CD4-positive, alpha-beta T cell (primary cell): ENCODE results near the gene MAPK4. TPM values are rescaled to one million over a fixed set of nuclear protein-coding genes. Genes with fewer than 3 reads are reported as not detected.

Source experiments
- ATAC-seq: fragments of 200-7000 bp; cut with Tn5 transposase; one replicate; pipeline ENCODE4 v1.10.0; 2022; ENCODE audit warnings: mild to moderate bottlenecking; ENCODE audit not compliant: poor library complexity
- CTCF ChIA-PET: fragments of 350-600 bp; sonication (Branson Sonifier 250); formaldehyde crosslinking; loops from one replicate; lab custom pipeline; 2021; ENCODE audit warnings: antibody characterized with exemption, inconsistent platforms; lab: Charles Lee
- POLR2A ChIA-PET: fragments of 350-600 bp; sonication (Branson Sonifier 250); formaldehyde crosslinking; loops from one replicate; lab custom pipeline; 2021; ENCODE audit warnings: antibody characterized with exemption, inconsistent platforms; lab: Charles Lee
- DNase-seq, 14 experiments: peaks; one replicate each; pipeline ENCODE4 v3.0.0-alpha.2; 2013 to 2020; ENCODE audit warnings: mixed read lengths in 2 of 14
- H3K27ac ChIP-seq, 2 donors: one replicate each; pipeline versions ENCODE4 v1.5.1 to v1.7.0; 2013; ENCODE audit warnings: low read length in 2 of 2, low read depth in 1 of 2, mild to moderate bottlenecking in 1 of 2
- H3K27me3 ChIP-seq, 2 experiments: 1 replicate in 1 of 2; 2 replicates in 1 of 2; pipeline versions ENCODE4 v1.6.1 to v1.7.0; 2013; ENCODE audit warnings: low read length in 2 of 2, control low read depth in 1 of 2, mild to moderate bottlenecking in 1 of 2, moderate library complexity in 1 of 2; ENCODE audit not compliant: insufficient read depth in 2 of 2, control insufficient read depth in 1 of 2
- H3K36me3 ChIP-seq: one replicate; pipeline ENCODE4 v1.6.1; 2013; ENCODE audit warnings: low read length, control low read depth; ENCODE audit not compliant: insufficient read depth
- H3K4me1 ChIP-seq: one replicate; pipeline ENCODE4 v1.6.1; 2013; ENCODE audit warnings: low read length, control low read depth; ENCODE audit not compliant: insufficient read depth
- H3K4me3 ChIP-seq: one replicate; pipeline ENCODE4 v1.5.1; 2013; ENCODE audit warnings: mild to moderate bottlenecking, low read length, moderate library complexity
- H3K9me3 ChIP-seq, 2 experiments: 1 replicate in 1 of 2; 2 replicates in 1 of 2; pipeline versions ENCODE4 v1.6.1 to v1.7.0; 2013; ENCODE audit warnings: low read length in 2 of 2, mild to moderate bottlenecking in 2 of 2, control low read depth in 1 of 2, moderate library complexity in 1 of 2; ENCODE audit not compliant: control insufficient read depth in 1 of 2, insufficient read depth in 1 of 2
- H3K27ac Mint-ChIP-seq: one replicate; pipeline ENCODE4 v1.8.0; 2020; ENCODE audit warnings: mixed read lengths
- H3K27me3 Mint-ChIP-seq: one replicate; pipeline ENCODE4 v1.8.0; 2021; ENCODE audit warnings: mixed read lengths
- H3K36me3 Mint-ChIP-seq: one replicate; pipeline ENCODE4 v1.8.0; 2021; ENCODE audit warnings: low read depth, mixed read lengths
- H3K4me1 Mint-ChIP-seq: one replicate; pipeline ENCODE4 v1.8.0; 2021; ENCODE audit warnings: low read depth, mixed read lengths
- H3K4me3 Mint-ChIP-seq: one replicate; pipeline ENCODE4 v1.8.0; 2020; ENCODE audit warnings: mild to moderate bottlenecking, mixed read lengths
- H3K9me3 Mint-ChIP-seq: one replicate; pipeline ENCODE4 v1.8.0; 2020; ENCODE audit warnings: mixed read lengths
- CTCF ChIP-seq: fragments of 200-600 bp; IDR thresholded peaks from one replicate; pipeline ENCODE4 v1.8.0; 2022; ENCODE audit warnings: antibody characterized with exemption, mild to moderate bottlenecking
- intact Hi-C, 2 experiments: fragments of 100-400 bp; cut with DNase I in 1 of 2; cut with micrococcal nuclease in 1 of 2; formaldehyde crosslinking; loops; one replicate each; pipeline versions ENCODE4 v1.15.1 to v1.9.0; 2023 to 2025; cut with DNase I, micrococcal nuclease
- total RNA-seq, 174 experiments: library from RNA in 2 of 174; stranded (reverse) in 2 of 174; gene quantifications; one replicate each; pipeline ENCODE4 v1.2.3 and lab custom pipeline; 2021 to 2026

The MAPK4 gene
- total RNA-seq, 2 experiments from 2014 or later: not detected

- POLR2A ChIA-PET: no interaction called here
- Histone ChIP-seq H3K9me3 (no peaks in the 10 kb centered on the region), H3K27ac (no peak overlapping the region), H3K27me3 (peaks cover 0 to 3% of the 10 kb centered on the region in 2 experiments), H3K4me3 (no peak overlapping the region), H3K36me3 (no peaks in the 10 kb centered on the region), H3K4me1 (no peaks in the 10 kb centered on the region)
- Mint-ChIP-seq H3K36me3 (no peaks in the 10 kb centered on the region), H3K27ac (no peak overlapping the region), H3K4me1 (no peaks in the 10 kb centered on the region), H3K27me3 (peaks cover 10% of the 10 kb centered on the region), H3K4me3 (no peak overlapping the region), H3K9me3 (no peaks in the 10 kb centered on the region)
- no peak for TF ChIP-seq CTCF
- no peak for DNase-seq
- intact Hi-C loops: no loop called here
- CTCF ChIA-PET: no interaction called here
- ATAC-seq: no peak
Measured at GRCh38 chr18:50697509-50697908, 137.6 kb downstream of the MAPK4 start.

GRCh38 chr18:50700245-50701165 is 140.6 kb downstream of the MAPK4 start:
- no peaks in the 10 kb centered on the region for H3K4me1 Mint-ChIP-seq
- ChIA-PET CTCF (no interaction called here), POLR2A (no interaction called here)
- no peak overlapping the region for H3K27ac Mint-ChIP-seq
- ATAC-seq (no peak), DNase-seq (no peak)
- H3K27ac ChIP-seq: no peak overlapping the region
- H3K9me3 ChIP-seq: no peaks in the 10 kb centered on the region
- no peaks in the 10 kb centered on the region for H3K36me3 Mint-ChIP-seq
- H3K4me1 ChIP-seq: no peaks in the 10 kb centered on the region
- intact Hi-C loops: no loop called here
- no peak for TF ChIP-seq CTCF
- peaks cover 0 to 3% of the 10 kb centered on the region in 2 experiments for H3K27me3 ChIP-seq
- no peak overlapping the region for H3K4me3 Mint-ChIP-seq
- H3K9me3 Mint-ChIP-seq: no peaks in the 10 kb centered on the region
- peaks cover 7% of the 10 kb centered on the region for H3K27me3 Mint-ChIP-seq
- H3K4me3 ChIP-seq: no peak overlapping the region
- H3K36me3 ChIP-seq: no peaks in the 10 kb centered on the region

GRCh38 chr18:50704357-50704940 is 144.6 kb downstream of the MAPK4 start:
- DNase-seq: no peak
- H3K9me3 ChIP-seq: no peaks in the 10 kb centered on the region
- no peaks in the 10 kb centered on the region for H3K4me1 ChIP-seq

More at GRCh38 chr18:50704357-50704940, 144.6 kb downstream of the MAPK4 start:
- ATAC-seq: no peak
- no peak overlapping the region for H3K27ac ChIP-seq
- no peak for TF ChIP-seq CTCF
- no peaks in the 10 kb centered on the region for H3K9me3 Mint-ChIP-seq
- H3K27me3 Mint-ChIP-seq: peaks cover 7% of the 10 kb centered on the region
- no peak overlapping the region for H3K27ac Mint-ChIP-seq
- H3K36me3 ChIP-seq: no peaks in the 10 kb centered on the region
- POLR2A ChIA-PET: no interaction called here
- no peaks in the 10 kb centered on the region for H3K36me3 Mint-ChIP-seq
- H3K4me1 Mint-ChIP-seq: no peaks in the 10 kb centered on the region
- H3K4me3 Mint-ChIP-seq: no peak overlapping the region
- peaks cover 0 to 3% of the 10 kb centered on the region in 2 experiments for H3K27me3 ChIP-seq
- H3K4me3 ChIP-seq: no peak overlapping the region
- CTCF ChIA-PET: no interaction called here
- intact Hi-C loops: no loop called here
